Measurements from ENCODE around the gene PRCC.

The PRCC gene

DNA sequence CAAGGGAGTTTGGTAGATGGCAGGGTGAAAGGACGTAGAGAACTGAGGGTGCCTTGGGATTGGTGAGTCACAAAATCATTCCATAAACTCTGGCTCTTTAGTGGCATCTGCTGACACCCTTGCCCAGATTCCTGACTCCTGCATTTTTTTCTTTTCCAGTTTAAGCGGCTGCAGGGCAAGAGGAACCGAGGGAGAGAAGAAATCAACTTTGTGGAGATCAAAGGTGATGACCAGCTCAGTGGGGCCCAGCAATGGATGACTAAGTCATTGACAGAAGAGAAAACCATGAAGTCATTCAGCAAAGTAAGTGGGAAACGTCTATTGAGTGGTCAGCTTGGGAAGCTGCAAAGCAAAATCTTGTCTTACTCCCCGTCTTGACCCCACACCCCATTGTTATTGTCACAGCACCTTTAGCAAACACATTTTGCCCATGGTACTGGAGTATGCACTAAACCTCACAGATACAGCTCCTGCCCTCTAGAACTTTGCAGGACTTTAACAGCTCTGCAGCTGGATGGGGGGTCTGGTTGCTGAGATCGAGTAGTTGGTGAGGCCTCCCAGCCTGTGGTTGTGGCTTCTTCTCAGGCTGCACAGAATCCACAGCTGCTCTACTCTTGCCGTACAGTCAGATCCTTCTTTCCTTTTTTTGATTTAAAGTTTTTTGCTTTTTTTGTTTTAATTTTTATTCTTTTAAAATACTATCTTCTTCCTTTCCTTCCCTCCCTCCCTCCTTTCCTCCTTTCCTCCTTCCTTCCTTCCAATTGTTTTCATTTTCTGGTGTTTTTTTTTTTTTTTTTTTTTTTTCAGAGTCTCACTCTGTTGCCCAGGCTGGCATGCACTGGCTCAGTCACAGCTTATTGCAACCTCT is 27.4 kb downstream of the PRCC start:
- H3K27me3 ChIP-seq (replicated peaks; ENCODE audit: control insufficient read depth, insufficient read depth, low read length) = no peaks in the 10 kb centered on the region
- no peak for DNase-seq (ENCODE audit: extremely low read depth, insufficient read length)
- H3K4me3 ChIP-seq (replicated peaks; ENCODE audit: low read depth, low read length) = no peak overlapping the region
- peaks cover 28% of the 10 kb centered on the region for H3K36me3 ChIP-seq (ENCODE audit: control insufficient read depth, insufficient read depth, low read length)
- TF ChIP-seq, protein P1, sequence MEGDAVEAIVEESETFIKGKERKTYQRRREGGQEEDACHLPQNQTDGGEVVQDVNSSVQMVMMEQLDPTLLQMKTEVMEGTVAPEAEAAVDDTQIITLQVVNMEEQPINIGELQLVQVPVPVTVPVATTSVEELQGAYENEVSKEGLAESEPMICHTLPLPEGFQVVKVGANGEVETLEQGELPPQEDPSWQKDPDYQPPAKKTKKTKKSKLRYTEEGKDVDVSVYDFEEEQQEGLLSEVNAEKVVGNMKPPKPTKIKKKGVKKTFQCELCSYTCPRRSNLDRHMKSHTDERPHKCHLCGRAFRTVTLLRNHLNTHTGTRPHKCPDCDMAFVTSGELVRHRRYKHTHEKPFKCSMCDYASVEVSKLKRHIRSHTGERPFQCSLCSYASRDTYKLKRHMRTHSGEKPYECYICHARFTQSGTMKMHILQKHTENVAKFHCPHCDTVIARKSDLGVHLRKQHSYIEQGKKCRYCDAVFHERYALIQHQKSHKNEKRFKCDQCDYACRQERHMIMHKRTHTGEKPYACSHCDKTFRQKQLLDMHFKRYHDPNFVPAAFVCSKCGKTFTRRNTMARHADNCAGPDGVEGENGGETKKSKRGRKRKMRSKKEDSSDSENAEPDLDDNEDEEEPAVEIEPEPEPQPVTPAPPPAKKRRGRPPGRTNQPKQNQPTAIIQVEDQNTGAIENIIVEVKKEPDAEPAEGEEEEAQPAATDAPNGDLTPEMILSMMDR (IDR thresholded peaks at IDR 0.05; ENCODE audit: insufficient read depth, low read length, poor library complexity, severe bottlenecking) = no peak

DNA sequence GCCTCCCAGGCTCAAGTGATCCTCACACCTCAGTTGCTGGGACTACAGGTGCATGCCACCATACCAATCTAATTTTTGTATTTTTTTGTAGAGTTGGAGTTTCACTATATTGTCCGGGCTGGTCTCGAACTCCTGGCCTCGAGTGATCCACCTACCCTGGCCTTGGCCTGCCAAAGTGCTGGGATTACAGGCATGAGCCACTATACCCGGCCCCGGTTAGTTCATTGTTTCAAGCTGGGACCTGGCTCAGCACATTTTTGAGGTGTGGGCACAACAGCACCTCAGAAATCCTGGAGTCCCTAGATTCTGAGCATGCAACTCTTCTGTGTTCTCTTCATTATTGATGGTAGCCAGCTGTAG is 28.0 kb downstream of the PRCC start:
- DNase-seq (ENCODE audit: extremely low read depth, insufficient read length) = no peak
- Histone ChIP-seq H3K27me3 (replicated peaks; ENCODE audit: control insufficient read depth, insufficient read depth, low read length) (no peaks in the 10 kb centered on the region), H3K36me3 (ENCODE audit: control insufficient read depth, insufficient read depth, low read length) (peaks cover 30% of the 10 kb centered on the region), H3K4me3 (replicated peaks; ENCODE audit: low read depth, low read length) (no peak overlapping the region)
- TF ChIP-seq, protein P1 (IDR thresholded peaks at IDR 0.05; ENCODE audit: insufficient read depth, low read length, poor library complexity, severe bottlenecking) = no peak

DNA sequence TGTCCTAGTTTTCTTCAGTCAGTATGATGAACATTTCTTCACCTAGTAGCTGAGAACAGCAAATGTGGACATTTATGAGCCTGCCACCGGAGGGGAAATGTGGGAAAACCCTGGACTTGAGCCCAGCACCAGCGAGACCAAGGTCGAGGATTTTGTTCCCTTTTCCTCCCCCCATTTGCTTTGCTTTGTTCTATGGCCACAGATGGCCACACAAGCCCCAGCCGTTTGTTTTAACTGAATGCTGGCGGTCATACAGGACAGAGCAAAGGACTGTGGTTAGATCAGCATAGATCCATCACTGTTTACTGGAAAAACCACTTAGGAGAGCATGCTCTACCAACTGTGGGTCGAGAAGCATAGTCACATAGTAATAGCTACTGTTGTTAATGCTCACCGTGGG is 28.5 kb downstream of the PRCC start:
- Histone ChIP-seq H3K27me3 (replicated peaks; ENCODE audit: control insufficient read depth, insufficient read depth, low read length) (no peaks in the 10 kb centered on the region), H3K4me3 (replicated peaks; ENCODE audit: low read depth, low read length) (no peak overlapping the region), H3K36me3 (ENCODE audit: control insufficient read depth, insufficient read depth, low read length) (peaks cover 32% of the 10 kb centered on the region)
- DNase-seq (ENCODE audit: extremely low read depth, insufficient read length) = no peak
- TF ChIP-seq, protein P1 (IDR thresholded peaks at IDR 0.05; ENCODE audit: insufficient read depth, low read length, poor library complexity, severe bottlenecking) = no peak

DNA sequence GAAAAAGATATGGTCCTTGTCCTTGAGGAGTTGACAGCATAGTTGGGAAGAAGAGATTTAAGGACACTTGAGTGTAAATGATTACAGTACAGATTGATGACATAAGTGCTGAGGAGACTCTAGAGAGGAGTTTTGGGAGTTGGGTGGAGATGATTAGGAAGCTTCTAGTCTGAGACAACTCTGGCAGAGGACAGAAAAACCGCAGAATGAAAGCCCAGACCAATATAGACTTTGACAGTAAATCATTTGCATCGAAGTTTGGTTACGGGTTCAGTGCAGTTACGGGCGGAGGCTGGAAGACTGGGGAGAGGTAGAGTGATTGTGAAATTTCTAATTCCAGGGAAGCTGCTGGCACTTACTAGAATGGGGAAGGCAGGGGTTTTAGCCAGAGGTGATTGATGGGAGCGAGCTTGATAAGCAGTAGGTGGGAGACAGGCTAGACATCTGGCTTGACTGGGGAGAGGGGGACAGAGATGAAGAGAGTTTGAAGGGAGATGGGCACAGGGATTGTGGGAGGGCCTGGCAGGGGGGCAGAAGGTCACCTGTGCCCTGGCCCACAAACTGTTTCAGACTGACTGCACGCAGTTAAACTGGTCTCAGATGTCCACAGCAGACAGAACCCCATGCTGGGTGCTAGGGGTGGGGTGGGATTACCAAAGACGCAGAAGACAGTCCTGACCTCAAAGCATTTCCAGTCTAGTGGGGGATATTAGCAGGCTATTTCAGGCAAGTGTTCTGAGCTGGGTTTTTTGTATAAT is 29.2 kb downstream of the PRCC start:
- Histone ChIP-seq H3K4me3 (replicated peaks; ENCODE audit: low read depth, low read length) (no peak overlapping the region), H3K27me3 (replicated peaks; ENCODE audit: control insufficient read depth, insufficient read depth, low read length) (no peaks in the 10 kb centered on the region), H3K36me3 (ENCODE audit: control insufficient read depth, insufficient read depth, low read length) (peaks cover 30% of the 10 kb centered on the region)
- TF ChIP-seq, protein P1 (IDR thresholded peaks at IDR 0.05; ENCODE audit: insufficient read depth, low read length, poor library complexity, severe bottlenecking) = no peak
- DNase-seq (ENCODE audit: extremely low read depth, insufficient read length) = no peak

DNA sequence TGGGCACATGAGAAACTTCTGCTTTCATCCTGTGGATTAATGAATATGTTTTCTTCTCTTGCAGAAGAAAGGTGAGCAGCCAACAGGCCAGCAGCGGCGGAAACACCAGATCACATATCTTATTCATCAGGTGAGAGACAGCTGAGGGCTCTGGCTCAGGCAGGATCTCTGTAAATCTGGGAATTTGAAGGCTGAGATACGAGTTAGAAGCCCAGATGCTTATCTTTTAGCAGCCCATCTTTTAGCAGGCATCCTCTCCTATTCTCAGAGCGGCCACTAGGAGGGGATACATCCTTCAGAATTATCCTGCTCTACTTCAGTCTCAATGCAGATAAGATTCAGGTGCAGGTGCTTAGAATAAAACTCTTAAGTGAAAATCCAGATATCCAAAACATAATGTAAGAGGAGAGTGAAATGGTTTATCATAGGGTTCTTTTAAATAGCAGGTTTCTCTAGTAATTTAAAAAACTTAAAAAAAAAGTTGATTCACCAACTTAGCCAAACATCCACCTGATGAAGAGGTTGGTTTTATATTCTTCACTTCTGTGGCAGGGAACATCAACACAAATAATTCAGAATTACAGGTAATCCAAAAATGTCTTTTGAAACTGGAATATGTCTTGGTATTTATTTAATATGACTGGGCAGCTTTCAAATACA is 30.0 kb downstream of the PRCC start:
- peaks cover 30% of the 10 kb centered on the region for H3K36me3 ChIP-seq (ENCODE audit: control insufficient read depth, insufficient read depth, low read length)
- TF ChIP-seq, protein P1 (IDR thresholded peaks at IDR 0.05; ENCODE audit: insufficient read depth, low read length, poor library complexity, severe bottlenecking) = peak; percentile 87
- no peak overlapping the region for H3K4me3 ChIP-seq (replicated peaks; ENCODE audit: low read depth, low read length)
- no peaks in the 10 kb centered on the region for H3K27me3 ChIP-seq (replicated peaks; ENCODE audit: control insufficient read depth, insufficient read depth, low read length)
- DNase-seq (ENCODE audit: extremely low read depth, insufficient read length) = no peak
